ENCODE data around the gene PIP5K1C.

DNA sequence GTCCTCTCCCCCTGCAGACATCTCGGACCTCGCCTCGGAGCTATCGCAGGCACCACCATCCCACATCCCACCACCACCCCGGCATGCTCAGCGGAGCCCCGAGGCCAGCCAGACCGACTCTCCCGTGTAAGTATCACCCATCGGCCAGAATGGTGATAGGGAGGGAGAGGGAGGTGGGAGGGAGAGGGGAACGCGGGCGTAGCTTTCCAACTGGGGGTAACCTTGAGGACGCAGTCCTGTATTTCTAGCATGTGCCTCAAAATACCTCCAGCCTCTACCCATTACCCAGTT is 34.0 kb upstream of the PIP5K1C start:
- TF ChIP-seq, protein P1, sequence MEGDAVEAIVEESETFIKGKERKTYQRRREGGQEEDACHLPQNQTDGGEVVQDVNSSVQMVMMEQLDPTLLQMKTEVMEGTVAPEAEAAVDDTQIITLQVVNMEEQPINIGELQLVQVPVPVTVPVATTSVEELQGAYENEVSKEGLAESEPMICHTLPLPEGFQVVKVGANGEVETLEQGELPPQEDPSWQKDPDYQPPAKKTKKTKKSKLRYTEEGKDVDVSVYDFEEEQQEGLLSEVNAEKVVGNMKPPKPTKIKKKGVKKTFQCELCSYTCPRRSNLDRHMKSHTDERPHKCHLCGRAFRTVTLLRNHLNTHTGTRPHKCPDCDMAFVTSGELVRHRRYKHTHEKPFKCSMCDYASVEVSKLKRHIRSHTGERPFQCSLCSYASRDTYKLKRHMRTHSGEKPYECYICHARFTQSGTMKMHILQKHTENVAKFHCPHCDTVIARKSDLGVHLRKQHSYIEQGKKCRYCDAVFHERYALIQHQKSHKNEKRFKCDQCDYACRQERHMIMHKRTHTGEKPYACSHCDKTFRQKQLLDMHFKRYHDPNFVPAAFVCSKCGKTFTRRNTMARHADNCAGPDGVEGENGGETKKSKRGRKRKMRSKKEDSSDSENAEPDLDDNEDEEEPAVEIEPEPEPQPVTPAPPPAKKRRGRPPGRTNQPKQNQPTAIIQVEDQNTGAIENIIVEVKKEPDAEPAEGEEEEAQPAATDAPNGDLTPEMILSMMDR (IDR thresholded peaks at IDR 0.05 in 2 of 3, conservative IDR thresholded peaks at IDR 0.05 in 1 of 3; ENCODE audit: borderline replicate concordance in 1 of 3, insufficient read depth in 1 of 3, low read depth in 2 of 3, low read length in 2 of 3), result no peak
- TF ChIP-seq SRF (IDR thresholded peaks at IDR 0.05; ENCODE audit: low read depth) (no peak), ZNF274 (IDR thresholded peaks at IDR 0.05; ENCODE audit: low read depth, low read length) (no peak), ZFX (IDR thresholded peaks at IDR 0.05) (no peak), SIN3A (IDR thresholded peaks at IDR 0.05; ENCODE audit: low read depth) (no peak), EZH2 (IDR thresholded peaks at IDR 0.05) (no peak), POLR2A (IDR thresholded peaks at IDR 0.05; ENCODE audit: borderline replicate concordance, extremely low read depth, insufficient read depth, insufficient read length) (no peak), RAD21 (IDR thresholded peaks at IDR 0.05; ENCODE audit: low read depth) (no peak)
- TF ChIP-seq, protein P2, sequence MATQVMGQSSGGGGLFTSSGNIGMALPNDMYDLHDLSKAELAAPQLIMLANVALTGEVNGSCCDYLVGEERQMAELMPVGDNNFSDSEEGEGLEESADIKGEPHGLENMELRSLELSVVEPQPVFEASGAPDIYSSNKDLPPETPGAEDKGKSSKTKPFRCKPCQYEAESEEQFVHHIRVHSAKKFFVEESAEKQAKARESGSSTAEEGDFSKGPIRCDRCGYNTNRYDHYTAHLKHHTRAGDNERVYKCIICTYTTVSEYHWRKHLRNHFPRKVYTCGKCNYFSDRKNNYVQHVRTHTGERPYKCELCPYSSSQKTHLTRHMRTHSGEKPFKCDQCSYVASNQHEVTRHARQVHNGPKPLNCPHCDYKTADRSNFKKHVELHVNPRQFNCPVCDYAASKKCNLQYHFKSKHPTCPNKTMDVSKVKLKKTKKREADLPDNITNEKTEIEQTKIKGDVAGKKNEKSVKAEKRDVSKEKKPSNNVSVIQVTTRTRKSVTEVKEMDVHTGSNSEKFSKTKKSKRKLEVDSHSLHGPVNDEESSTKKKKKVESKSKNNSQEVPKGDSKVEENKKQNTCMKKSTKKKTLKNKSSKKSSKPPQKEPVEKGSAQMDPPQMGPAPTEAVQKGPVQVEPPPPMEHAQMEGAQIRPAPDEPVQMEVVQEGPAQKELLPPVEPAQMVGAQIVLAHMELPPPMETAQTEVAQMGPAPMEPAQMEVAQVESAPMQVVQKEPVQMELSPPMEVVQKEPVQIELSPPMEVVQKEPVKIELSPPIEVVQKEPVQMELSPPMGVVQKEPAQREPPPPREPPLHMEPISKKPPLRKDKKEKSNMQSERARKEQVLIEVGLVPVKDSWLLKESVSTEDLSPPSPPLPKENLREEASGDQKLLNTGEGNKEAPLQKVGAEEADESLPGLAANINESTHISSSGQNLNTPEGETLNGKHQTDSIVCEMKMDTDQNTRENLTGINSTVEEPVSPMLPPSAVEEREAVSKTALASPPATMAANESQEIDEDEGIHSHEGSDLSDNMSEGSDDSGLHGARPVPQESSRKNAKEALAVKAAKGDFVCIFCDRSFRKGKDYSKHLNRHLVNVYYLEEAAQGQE (IDR thresholded peaks at IDR 0.05; ENCODE audit: low read depth), result no peak
